Hepatocyte (in vitro differentiated cells): ENCODE results near the gene AKR1D1.

Experiments
- EZH2 ChIP-seq: fragments of 200-600 bp; sonication (generic); IDR thresholded peaks from 2 replicates; pipeline ENCODE4 v1.6.1; 2016; ENCODE audit warnings: antibody characterized with exemption, mild to moderate bottlenecking, borderline replicate concordance
- EZH2phosphoT487 ChIP-seq: fragments of 200-600 bp; sonication (generic); IDR thresholded peaks from one replicate; pipeline ENCODE4 v1.6.1; 2018; ENCODE audit warnings: antibody characterized with exemption, mild to moderate bottlenecking, low read depth, moderate library complexity; ENCODE audit not compliant: unreplicated experiment, severe bottlenecking
- TF ChIP-seq, protein P1 (sequence below): fragments of 200-600 bp; sonication (generic); IDR thresholded peaks from 2 replicates; pipeline ENCODE4 v1.5.1; 2016; ENCODE audit warnings: antibody characterized with exemption, mild to moderate bottlenecking; ENCODE audit not compliant: poor library complexity

DNA sequence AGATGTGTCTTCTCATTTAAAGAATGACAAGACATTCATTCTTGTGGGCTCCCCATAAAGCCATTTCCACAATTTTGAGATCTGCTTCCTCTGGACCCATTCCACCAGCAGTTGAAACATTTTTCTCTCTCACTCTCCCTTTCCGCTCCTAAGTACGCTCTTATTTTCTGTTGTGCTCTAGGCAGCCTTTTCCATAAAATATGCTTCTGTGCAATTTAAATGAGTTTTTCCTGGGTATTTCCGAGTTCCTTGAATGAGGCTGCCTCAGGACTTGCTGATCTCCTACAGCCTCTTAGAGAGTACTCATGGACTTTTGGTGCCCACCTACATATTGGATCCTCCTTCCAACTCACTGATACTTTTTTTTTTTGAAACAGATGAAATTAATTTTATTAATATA lies 23.6 kb upstream of the AKR1D1 start:
- TF ChIP-seq, protein P1, sequence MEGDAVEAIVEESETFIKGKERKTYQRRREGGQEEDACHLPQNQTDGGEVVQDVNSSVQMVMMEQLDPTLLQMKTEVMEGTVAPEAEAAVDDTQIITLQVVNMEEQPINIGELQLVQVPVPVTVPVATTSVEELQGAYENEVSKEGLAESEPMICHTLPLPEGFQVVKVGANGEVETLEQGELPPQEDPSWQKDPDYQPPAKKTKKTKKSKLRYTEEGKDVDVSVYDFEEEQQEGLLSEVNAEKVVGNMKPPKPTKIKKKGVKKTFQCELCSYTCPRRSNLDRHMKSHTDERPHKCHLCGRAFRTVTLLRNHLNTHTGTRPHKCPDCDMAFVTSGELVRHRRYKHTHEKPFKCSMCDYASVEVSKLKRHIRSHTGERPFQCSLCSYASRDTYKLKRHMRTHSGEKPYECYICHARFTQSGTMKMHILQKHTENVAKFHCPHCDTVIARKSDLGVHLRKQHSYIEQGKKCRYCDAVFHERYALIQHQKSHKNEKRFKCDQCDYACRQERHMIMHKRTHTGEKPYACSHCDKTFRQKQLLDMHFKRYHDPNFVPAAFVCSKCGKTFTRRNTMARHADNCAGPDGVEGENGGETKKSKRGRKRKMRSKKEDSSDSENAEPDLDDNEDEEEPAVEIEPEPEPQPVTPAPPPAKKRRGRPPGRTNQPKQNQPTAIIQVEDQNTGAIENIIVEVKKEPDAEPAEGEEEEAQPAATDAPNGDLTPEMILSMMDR, result no peak
- TF ChIP-seq EZH2 (no peak), EZH2phosphoT487 (no peak)
